DND-41 (cell line): ENCODE data around the gene ITGA11.

ENCODE experiments used
- ATAC-seq: fragments of 200-7000 bp; cut with Tn5 transposase; 3 replicates; pipeline ENCODE4 v1.9.1; 2021; ENCODE audit warnings: low read depth; ENCODE audit not compliant: insufficient read depth
- DNase-seq: peaks from one replicate; pipeline ENCODE4 v3.0.0-alpha.2; 2020
- H2AFZ ChIP-seq: 2 replicates; pipeline ENCODE4 v1.6.0; 2012; ENCODE audit warnings: low read depth, low read length
- H3K27ac ChIP-seq: 2 replicates; pipeline ENCODE4 v1.5.1; 2012; ENCODE audit warnings: low read length, inconsistent platforms
- H3K27me3 ChIP-seq: fragments of 200-600 bp; sonication (generic); 2 replicates; pipeline ENCODE4 v1.6.0; 2012; ENCODE audit warnings: low read length, mild to moderate bottlenecking, inconsistent platforms; ENCODE audit not compliant: insufficient read depth, poor library complexity
- H3K36me3 ChIP-seq: 2 replicates; pipeline ENCODE4 v1.5.1; 2012; ENCODE audit warnings: low read length, inconsistent platforms; ENCODE audit not compliant: insufficient read depth
- H3K4me1 ChIP-seq: 2 replicates; pipeline ENCODE4 v1.5.1; 2012; ENCODE audit warnings: mild to moderate bottlenecking, low read length; ENCODE audit not compliant: insufficient read depth
- H3K4me2 ChIP-seq: 2 replicates; pipeline ENCODE4 v1.6.0; 2012; ENCODE audit warnings: mild to moderate bottlenecking, moderate library complexity, low read length, inconsistent platforms; ENCODE audit not compliant: insufficient read depth
- H3K4me3 ChIP-seq, 2 experiments: fragments of 200-600 bp in 1 of 2; shearing (Covaris generic) in 1 of 2; 2 replicates each; pipeline ENCODE4 v1.5.1; 2012 to 2016; ENCODE audit warnings: inconsistent platforms in 2 of 2, low read length in 2 of 2, mild to moderate bottlenecking in 2 of 2, low read depth in 1 of 2, moderate library complexity in 1 of 2
- H3K79me2 ChIP-seq: 2 replicates; pipeline ENCODE4 v1.6.0; 2012; ENCODE audit warnings: low read length, inconsistent platforms; ENCODE audit not compliant: insufficient read depth
- H3K9ac ChIP-seq: 2 replicates; pipeline ENCODE4 v1.6.0; 2012; ENCODE audit warnings: low read depth, mild to moderate bottlenecking, inconsistent platforms, low read length, moderate library complexity
- H3K9me3 ChIP-seq: 2 replicates; pipeline ENCODE4 v1.5.1; 2012; ENCODE audit warnings: low read length, moderate library complexity, mild to moderate bottlenecking, inconsistent platforms; ENCODE audit not compliant: insufficient read depth, severe bottlenecking
- H4K20me1 ChIP-seq: 2 replicates; pipeline ENCODE4 v1.6.0; 2012; ENCODE audit warnings: low read length; ENCODE audit not compliant: insufficient read depth
- EZH2 ChIP-seq: IDR thresholded peaks from 3 replicates; pipeline ENCODE4 v1.6.1; 2012; ENCODE audit warnings: borderline replicate concordance, low read depth, mild to moderate bottlenecking, moderate library complexity, low read length, inconsistent platforms; ENCODE audit not compliant: severe bottlenecking
- TF ChIP-seq, protein P1 (sequence below): IDR thresholded peaks from 2 replicates; pipeline ENCODE4 v1.5.1; 2012; ENCODE audit warnings: borderline replicate concordance, low read length, moderate library complexity, mild to moderate bottlenecking; ENCODE audit not compliant: poor library complexity, severe bottlenecking; ENCODE audit errors: extremely low read depth

ITGA11 gene

DNA sequence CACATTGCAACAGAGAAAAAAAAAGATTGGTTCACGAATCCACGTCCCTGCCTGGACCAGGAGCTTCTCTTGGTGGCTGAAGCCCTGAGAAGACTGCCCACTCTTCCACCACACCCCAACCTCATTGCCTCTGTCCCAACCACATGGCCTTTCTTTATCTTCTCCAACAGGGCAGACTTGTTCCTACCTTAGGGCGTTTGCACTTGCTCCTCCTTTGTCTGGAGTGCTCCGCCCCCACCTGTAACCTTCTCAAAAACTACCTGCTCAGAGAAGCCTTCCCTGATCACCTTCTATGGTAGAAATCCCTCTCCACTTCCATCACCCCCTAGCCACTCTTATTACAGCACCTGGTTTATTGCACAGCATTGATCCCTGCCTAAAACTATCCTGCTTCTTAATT is 64.7 kb downstream of the ITGA11 start:
- DNase-seq, result no peak
- Histone ChIP-seq H3K36me3 (no peaks in the 10 kb centered on the region), H4K20me1 (no peaks in the 10 kb centered on the region), H3K79me2 (no peaks in the 10 kb centered on the region), H3K4me2 (no peak overlapping the region), H3K4me1 (no peaks in the 10 kb centered on the region), H2AFZ (no peak overlapping the region), H3K4me3 (no peak overlapping the region), H3K27ac (no peak overlapping the region), H3K27me3 (no peaks in the 10 kb centered on the region), H3K9ac (no peak overlapping the region), H3K9me3 (no peaks in the 10 kb centered on the region)
- no peak for ATAC-seq
- TF ChIP-seq, protein P1, sequence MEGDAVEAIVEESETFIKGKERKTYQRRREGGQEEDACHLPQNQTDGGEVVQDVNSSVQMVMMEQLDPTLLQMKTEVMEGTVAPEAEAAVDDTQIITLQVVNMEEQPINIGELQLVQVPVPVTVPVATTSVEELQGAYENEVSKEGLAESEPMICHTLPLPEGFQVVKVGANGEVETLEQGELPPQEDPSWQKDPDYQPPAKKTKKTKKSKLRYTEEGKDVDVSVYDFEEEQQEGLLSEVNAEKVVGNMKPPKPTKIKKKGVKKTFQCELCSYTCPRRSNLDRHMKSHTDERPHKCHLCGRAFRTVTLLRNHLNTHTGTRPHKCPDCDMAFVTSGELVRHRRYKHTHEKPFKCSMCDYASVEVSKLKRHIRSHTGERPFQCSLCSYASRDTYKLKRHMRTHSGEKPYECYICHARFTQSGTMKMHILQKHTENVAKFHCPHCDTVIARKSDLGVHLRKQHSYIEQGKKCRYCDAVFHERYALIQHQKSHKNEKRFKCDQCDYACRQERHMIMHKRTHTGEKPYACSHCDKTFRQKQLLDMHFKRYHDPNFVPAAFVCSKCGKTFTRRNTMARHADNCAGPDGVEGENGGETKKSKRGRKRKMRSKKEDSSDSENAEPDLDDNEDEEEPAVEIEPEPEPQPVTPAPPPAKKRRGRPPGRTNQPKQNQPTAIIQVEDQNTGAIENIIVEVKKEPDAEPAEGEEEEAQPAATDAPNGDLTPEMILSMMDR, result no peak
- no peak for TF ChIP-seq EZH2

DNA sequence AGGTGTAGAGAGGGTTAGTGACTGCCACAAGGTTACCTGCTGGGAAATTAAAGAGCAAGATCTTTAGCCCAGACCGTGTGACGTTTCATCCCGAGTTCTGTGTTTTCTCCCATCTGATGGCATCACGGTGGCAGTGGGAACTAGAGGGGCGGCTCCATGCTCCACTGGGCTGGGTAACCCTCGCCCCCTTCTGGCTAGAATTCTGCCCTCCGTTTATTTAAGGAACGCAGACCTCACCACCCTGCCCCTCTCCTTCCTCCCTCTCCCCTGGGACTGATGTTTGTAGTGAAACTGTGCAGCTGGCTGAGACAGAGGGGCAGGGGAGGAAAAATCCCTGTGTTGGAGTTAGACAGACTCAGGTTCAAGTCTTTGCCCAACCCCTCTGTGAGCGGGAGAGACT is 65.6 kb downstream of the ITGA11 start:
- no peak overlapping the region for H3K9ac ChIP-seq
- no peaks in the 10 kb centered on the region for H3K9me3 ChIP-seq
- no peaks in the 10 kb centered on the region for H3K27me3 ChIP-seq
- DNase-seq (no peak), ATAC-seq (no peak)
- H3K4me1 ChIP-seq, result no peaks in the 10 kb centered on the region
- no peaks in the 10 kb centered on the region for H4K20me1 ChIP-seq
- no peak overlapping the region for H3K4me3 ChIP-seq
- no peak overlapping the region for H3K27ac ChIP-seq
- H2AFZ ChIP-seq, result no peak overlapping the region
- TF ChIP-seq EZH2, result no peak
- TF ChIP-seq, protein P1, result no peak
- no peaks in the 10 kb centered on the region for H3K79me2 ChIP-seq
- H3K4me2 ChIP-seq, result no peak overlapping the region
- H3K36me3 ChIP-seq, result no peaks in the 10 kb centered on the region

DNA sequence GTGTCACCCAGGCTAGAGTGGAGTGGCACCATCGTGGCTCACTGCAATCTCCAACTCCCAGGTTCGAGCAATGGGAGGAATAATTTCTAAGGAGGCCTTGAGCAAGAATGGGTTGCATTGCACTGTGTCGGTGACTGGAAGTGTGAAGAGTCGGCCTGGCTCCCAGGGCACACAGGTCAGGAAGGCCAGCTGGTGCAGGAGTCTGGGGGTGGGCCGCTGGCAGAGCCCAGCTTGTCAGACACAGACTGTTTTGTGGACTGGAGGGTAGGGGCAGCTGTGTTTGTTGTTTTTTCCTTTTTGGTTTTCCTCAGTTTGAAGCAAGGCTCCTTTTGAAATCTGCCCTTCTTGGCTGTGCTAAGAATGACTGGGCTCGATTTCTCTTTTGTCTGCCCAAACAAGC is 66.2 kb downstream of the ITGA11 start:
- Histone ChIP-seq H3K79me2 (no peaks in the 10 kb centered on the region), H2AFZ (no peak overlapping the region), H3K4me2 (no peak overlapping the region), H3K4me1 (no peaks in the 10 kb centered on the region), H3K9me3 (no peaks in the 10 kb centered on the region), H4K20me1 (no peaks in the 10 kb centered on the region; the same call in 1 of the 2 replicates), H3K4me3 (no peak overlapping the region), H3K36me3 (no peaks in the 10 kb centered on the region), H3K9ac (no peak overlapping the region), H3K27ac (no peak overlapping the region), H3K27me3 (no peaks in the 10 kb centered on the region)
- ATAC-seq, result no peak
- DNase-seq, result no peak
- TF ChIP-seq, protein P1, result no peak
- TF ChIP-seq EZH2, result no peak

DNA sequence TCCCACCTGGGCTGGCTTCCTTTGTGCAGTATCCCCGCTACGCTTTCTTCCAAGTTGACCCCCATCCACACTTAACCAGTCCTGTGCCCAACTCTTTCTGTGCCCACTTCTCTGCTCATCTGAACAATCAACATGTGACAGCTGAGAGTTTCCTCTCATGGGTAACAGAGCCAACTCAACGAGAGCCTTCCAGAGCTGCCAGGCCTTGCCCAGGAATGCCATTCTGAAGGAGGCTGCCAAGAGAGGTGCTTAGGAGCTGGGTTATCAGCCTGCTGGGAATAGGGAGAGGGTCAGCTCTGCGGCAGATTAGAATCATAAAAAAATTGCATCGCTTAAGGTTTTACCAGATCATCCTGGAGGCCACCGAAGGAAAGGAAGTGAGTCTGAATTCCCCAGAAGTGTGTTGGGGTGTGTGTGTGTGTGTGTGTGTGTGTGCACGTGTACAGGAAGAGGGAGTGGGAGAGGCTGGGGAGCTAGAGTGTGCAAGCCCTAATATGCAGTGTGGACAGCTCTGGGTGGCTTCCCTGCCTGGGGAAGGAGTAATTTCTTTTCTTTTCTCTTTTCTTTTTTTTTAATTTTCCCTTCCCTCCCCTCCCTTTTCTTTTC is 66.7 kb downstream of the ITGA11 start:
- DNase-seq, result no peak
- no peaks in the 10 kb centered on the region; the same call in 1 of the 2 replicates for H4K20me1 ChIP-seq
- no peak overlapping the region for H3K4me3 ChIP-seq
- H3K36me3 ChIP-seq, result no peaks in the 10 kb centered on the region
- TF ChIP-seq EZH2, result no peak
- TF ChIP-seq, protein P1, result no peak
- no peaks in the 10 kb centered on the region for H3K79me2 ChIP-seq
- H3K9me3 ChIP-seq, result no peaks in the 10 kb centered on the region
- H3K4me1 ChIP-seq, result no peaks in the 10 kb centered on the region
- no peak for ATAC-seq
- no peaks in the 10 kb centered on the region for H3K27me3 ChIP-seq
- H2AFZ ChIP-seq, result no peak overlapping the region
- H3K4me2 ChIP-seq, result no peak overlapping the region
- H3K9ac ChIP-seq, result no peak overlapping the region
- no peak overlapping the region for H3K27ac ChIP-seq
